NT2/D1 (cell line): ENCODE measurements around the gene CDH12.

Source experiments
- DNase-seq: peaks from one replicate; pipeline ENCODE4 v3.0.0-alpha.2; 2011; ENCODE audit warnings: low read depth, low spot score
- H3K27me3 ChIP-seq: 2 replicates; pipeline ENCODE4 v1.6.0; 2011; ENCODE audit warnings: mild to moderate bottlenecking; ENCODE audit not compliant: insufficient read length, insufficient read depth
- H3K36me3 ChIP-seq: 2 replicates; pipeline ENCODE4 v1.6.1; 2011; ENCODE audit warnings: mild to moderate bottlenecking, low read length, mixed read lengths; ENCODE audit not compliant: insufficient read depth, insufficient read length
- H3K4me1 ChIP-seq: 2 replicates; pipeline ENCODE4 v1.5.1; 2011; ENCODE audit not compliant: insufficient read depth, insufficient read length
- H3K4me3 ChIP-seq: 2 replicates; pipeline ENCODE4 v1.5.1; 2011; ENCODE audit warnings: low read depth; ENCODE audit not compliant: insufficient read length
- H3K9ac ChIP-seq: 2 replicates; pipeline ENCODE4 v1.6.0; 2011; ENCODE audit warnings: low read depth; ENCODE audit not compliant: insufficient read length
- H3K9me3 ChIP-seq: 2 replicates; pipeline ENCODE4 v1.5.1; 2011; ENCODE audit warnings: mild to moderate bottlenecking, low read length; ENCODE audit not compliant: insufficient read depth
- SUZ12 ChIP-seq: IDR thresholded peaks from 2 replicates; pipeline ENCODE4 v1.6.1; 2011; ENCODE audit not compliant: insufficient read length, insufficient read depth; ENCODE audit errors: extremely low read depth
- YY1 ChIP-seq: IDR thresholded peaks from 2 replicates; pipeline ENCODE4 v1.6.1; 2011; ENCODE audit not compliant: insufficient read length, insufficient read depth
- ZNF274 ChIP-seq: IDR thresholded peaks from 2 replicates; pipeline ENCODE4 v1.6.1; 2011; ENCODE audit warnings: mild to moderate bottlenecking, low read depth, low read length

Gene CDH12

DNA sequence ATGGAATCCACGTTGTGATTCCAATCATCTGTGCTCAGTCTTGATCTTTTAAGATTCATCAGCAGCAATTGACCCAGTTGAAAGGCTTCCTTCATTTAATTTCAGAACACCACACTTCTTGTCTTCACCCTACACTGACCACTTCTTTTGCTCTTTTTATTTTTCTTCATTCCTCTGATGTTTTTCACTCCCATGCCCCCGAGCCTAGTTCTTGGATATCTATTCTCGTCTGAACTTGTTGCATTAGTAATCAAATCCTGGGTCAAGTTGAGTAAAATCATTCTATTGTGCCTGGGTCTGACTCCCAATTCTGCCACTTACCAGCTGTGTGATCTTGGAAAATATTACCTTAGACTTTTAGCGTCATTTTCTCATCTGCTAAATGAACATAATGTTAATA, 356.5 kb downstream of the CDH12 start:
- Histone ChIP-seq H3K4me1 (no peaks in the 10 kb centered on the region), H3K27me3 (no peaks in the 10 kb centered on the region), H3K9ac (no peak overlapping the region), H3K36me3 (no peaks in the 10 kb centered on the region), H3K4me3 (no peak overlapping the region), H3K9me3 (no peaks in the 10 kb centered on the region)
- DNase-seq, result no peak
- no peak for TF ChIP-seq YY1
- no peak for TF ChIP-seq ZNF274
- TF ChIP-seq SUZ12, result no peak

DNA sequence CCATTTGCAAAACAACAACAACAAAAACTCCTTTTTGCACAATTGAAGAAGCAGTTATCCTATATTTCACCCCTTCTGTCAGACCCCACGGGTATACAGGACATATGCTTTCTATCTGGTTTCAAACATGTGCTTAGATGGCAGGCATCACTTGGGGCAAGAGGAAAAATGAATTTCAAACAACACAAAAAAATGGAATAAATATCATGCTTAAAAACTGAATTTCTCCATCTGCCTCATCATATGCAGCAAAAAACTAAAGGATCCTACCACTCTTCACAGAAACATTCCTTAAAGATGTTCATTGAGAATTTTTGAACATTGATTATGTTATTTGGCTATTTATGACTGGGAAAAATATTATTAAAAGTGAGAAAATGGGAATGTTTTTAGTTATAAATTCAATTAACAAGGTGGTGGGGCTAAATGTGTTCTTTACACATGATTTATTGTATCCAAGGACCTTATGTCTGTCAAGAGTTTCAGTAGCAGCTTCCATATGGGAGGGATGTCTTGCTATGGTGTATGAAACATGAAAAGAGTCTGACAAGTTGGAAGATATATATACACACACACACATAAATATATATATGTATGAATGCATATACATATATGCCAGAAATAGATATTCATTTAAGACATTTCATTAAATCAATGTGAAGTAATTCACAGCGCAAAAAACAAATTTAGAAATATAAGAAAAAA, 358.0 kb downstream of the CDH12 start:
- Histone ChIP-seq H3K4me3 (no peak overlapping the region), H3K9ac (no peak overlapping the region), H3K36me3 (no peaks in the 10 kb centered on the region), H3K4me1 (no peaks in the 10 kb centered on the region), H3K9me3 (no peaks in the 10 kb centered on the region), H3K27me3 (no peaks in the 10 kb centered on the region)
- TF ChIP-seq ZNF274, result no peak
- TF ChIP-seq YY1, result no peak
- no peak for TF ChIP-seq SUZ12
- no peak for DNase-seq

DNA sequence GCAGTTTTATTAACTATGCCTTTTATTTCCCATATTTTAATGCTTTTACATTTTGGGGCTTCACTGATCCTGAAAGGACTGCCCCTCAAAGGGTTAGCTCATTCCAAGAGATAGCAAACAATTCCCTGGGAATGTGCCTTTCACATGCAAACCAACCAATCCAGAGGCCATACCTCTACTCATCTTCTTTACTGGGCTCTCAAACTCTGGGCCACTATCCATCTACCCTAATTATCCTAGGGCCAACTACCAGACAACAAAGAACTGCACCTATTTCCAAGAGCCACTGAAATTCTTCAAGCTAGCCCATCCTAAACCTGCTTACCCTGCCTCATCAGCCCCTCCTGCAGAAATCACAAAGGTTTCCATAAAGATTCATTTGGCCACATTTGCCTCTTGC, 364.7 kb downstream of the CDH12 start:
- Histone ChIP-seq H3K27me3 (no peaks in the 10 kb centered on the region), H3K9me3 (no peaks in the 10 kb centered on the region), H3K9ac (no peak overlapping the region), H3K4me1 (no peaks in the 10 kb centered on the region), H3K36me3 (no peaks in the 10 kb centered on the region), H3K4me3 (no peak overlapping the region)
- no peak for TF ChIP-seq ZNF274
- TF ChIP-seq YY1, result no peak
- TF ChIP-seq SUZ12, result no peak
- no peak for DNase-seq

DNA sequence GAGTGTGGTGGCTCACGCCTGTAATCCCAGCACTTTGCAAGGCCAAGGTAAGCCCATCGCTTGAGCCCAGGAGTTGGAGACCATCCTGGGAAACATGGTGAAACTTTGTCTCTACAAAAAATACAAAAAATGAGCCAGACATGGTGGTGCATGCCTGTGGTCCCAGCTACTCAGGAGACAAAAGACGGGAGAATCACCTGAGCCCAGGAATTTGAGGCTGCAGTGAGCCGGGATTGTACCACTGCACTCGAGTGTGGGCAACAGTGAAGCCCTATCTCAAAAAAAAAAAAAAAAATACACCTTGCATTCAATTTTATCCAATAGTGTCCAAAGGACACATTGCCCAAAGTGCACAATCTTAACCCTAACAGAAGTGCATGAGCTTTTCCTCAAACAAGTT, 372.8 kb downstream of the CDH12 start:
- no peak for DNase-seq
- Histone ChIP-seq H3K4me1 (no peaks in the 10 kb centered on the region), H3K4me3 (no peak overlapping the region), H3K9me3 (no peaks in the 10 kb centered on the region), H3K36me3 (no peaks in the 10 kb centered on the region), H3K27me3 (no peaks in the 10 kb centered on the region), H3K9ac (no peak overlapping the region)
- TF ChIP-seq ZNF274, result no peak
- TF ChIP-seq SUZ12, result no peak
- TF ChIP-seq YY1, result no peak

DNA sequence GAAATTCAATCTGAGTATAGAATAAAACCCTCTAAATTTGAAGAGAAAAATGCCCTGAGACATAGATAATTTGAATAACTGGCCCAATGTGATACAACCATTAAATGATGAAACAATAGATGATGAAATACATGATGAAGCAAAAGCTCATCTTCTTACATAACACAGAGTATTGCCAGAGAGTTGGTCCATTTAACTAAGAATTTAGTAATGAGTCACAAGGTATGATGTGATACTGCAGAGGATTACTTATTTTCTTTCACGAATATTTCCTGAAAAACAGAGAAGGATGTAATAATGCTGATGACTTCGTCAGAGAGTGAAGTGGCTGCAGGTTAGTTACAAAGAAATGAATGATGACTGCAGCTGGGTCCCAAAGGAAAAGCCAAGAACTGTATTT, 379.3 kb downstream of the CDH12 start:
- TF ChIP-seq SUZ12 (no peak), YY1 (no peak), ZNF274 (no peak)
- H3K36me3 ChIP-seq, result no peaks in the 10 kb centered on the region
- no peaks in the 10 kb centered on the region for H3K27me3 ChIP-seq
- no peaks in the 10 kb centered on the region for H3K9me3 ChIP-seq
- H3K9ac ChIP-seq, result no peak overlapping the region
- no peaks in the 10 kb centered on the region for H3K4me1 ChIP-seq
- DNase-seq, result no peak
- H3K4me3 ChIP-seq, result no peak overlapping the region

DNA sequence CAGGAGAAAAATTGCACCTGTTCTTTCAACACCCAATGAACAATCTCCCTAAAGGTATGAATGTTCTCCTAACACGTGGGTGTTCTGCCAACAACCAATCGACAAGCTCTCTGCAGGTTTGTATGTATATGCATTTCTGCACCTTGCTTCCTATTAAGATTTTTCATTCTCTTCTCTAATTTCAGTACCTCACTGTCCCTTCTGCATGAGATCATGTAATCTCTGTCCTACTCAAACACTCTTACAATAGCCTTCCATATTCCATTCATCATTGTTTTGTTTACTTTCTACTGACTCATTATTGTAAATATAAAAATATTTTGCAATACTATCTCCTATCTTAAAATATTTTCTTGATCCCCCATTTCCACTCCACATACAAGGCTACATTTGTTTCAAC, 382.0 kb downstream of the CDH12 start:
- H3K36me3 ChIP-seq, result no peaks in the 10 kb centered on the region
- no peaks in the 10 kb centered on the region for H3K4me1 ChIP-seq
- TF ChIP-seq SUZ12 (no peak), ZNF274 (no peak), YY1 (no peak)
- no peaks in the 10 kb centered on the region for H3K9me3 ChIP-seq
- no peak overlapping the region for H3K4me3 ChIP-seq
- H3K27me3 ChIP-seq, result no peaks in the 10 kb centered on the region
- no peak overlapping the region for H3K9ac ChIP-seq
- no peak for DNase-seq

DNA sequence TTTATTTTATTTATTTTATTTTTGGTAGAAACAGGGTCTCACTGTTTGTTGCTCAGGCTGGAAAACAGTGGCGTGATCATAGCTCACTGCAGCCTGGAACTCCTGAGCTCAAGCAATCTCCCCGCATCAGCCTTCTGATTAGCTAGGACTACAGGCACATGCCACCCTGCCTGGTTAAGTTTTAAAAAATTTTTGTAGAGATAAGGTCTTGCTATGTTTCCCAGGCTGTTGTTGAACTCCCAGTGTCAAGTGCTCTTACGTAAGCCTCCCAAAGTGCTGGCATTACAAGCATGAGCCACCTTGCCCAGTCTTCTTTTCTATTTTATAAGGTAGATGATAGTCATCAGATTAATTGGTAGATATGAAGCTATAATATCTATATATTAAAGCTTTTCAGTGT, 382.7 kb downstream of the CDH12 start:
- DNase-seq, result no peak
- Histone ChIP-seq H3K4me1 (no peaks in the 10 kb centered on the region), H3K27me3 (no peaks in the 10 kb centered on the region), H3K4me3 (no peak overlapping the region), H3K9ac (no peak overlapping the region), H3K36me3 (no peaks in the 10 kb centered on the region), H3K9me3 (no peaks in the 10 kb centered on the region)
- TF ChIP-seq YY1 (no peak), SUZ12 (no peak), ZNF274 (no peak)

DNA sequence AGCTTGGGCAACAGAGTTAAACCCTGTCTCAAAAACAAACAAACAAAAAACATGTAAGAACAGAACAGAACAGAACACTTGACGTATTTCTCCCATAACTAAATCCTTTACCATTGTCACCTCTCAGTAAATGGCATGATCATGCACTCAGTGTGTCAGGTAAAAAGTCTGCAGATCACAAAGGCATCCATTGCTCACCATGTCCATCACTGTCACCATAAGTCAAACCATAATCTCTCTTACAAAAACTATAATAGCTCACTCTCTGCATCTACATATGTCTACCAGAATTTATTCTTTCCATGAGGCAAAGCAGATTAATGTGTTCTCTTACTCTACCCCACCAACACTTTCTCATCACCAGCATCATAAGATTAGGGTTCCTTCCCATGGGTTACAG, 387.5 kb downstream of the CDH12 start:
- Histone ChIP-seq H3K36me3 (no peaks in the 10 kb centered on the region), H3K9ac (no peak overlapping the region), H3K27me3 (no peaks in the 10 kb centered on the region), H3K4me1 (no peaks in the 10 kb centered on the region), H3K9me3 (no peaks in the 10 kb centered on the region), H3K4me3 (no peak overlapping the region)
- TF ChIP-seq SUZ12 (no peak), ZNF274 (no peak), YY1 (no peak)
- no peak for DNase-seq
